MM.1S (cell line): ENCODE results near the gene COIL.

ENCODE experiments used
- DNase-seq: peaks from one replicate; pipeline ENCODE4 v3.0.0-alpha.2; 2015
- H2AFZ ChIP-seq: fragments of 300-600 bp; sonication (generic); 2 replicates; pipeline ENCODE4 v1.6.0; 2016; ENCODE audit warnings: antibody characterized with exemption, low read length
- H3F3A ChIP-seq: fragments of 300-600 bp; sonication (generic); 2 replicates; pipeline ENCODE4 v1.6.1; 2016; ENCODE audit warnings: mild to moderate bottlenecking, antibody characterized with exemption, low read length, moderate library complexity, mixed read lengths; ENCODE audit not compliant: insufficient read depth
- H3K27ac ChIP-seq: fragments of 300-600 bp; sonication (generic); 2 replicates; pipeline ENCODE4 v1.5.1; 2016; ENCODE audit warnings: mild to moderate bottlenecking, low read length
- H3K27me3 ChIP-seq: fragments of 300-600 bp; sonication (generic); replicated peaks from 2 replicates; pipeline ENCODE4 v1.6.0; 2016; ENCODE audit warnings: low read length; ENCODE audit not compliant: insufficient read depth
- H3K36me3 ChIP-seq: fragments of 300-600 bp; sonication (generic); replicated peaks from 2 replicates; pipeline ENCODE4 v1.6.1; 2016; ENCODE audit warnings: mild to moderate bottlenecking, low read length, mixed read lengths; ENCODE audit not compliant: insufficient read depth
- H3K4me1 ChIP-seq: fragments of 300-600 bp; sonication (generic); 2 replicates; pipeline ENCODE4 v1.6.1; 2016; ENCODE audit warnings: low read length, mixed read lengths
- H3K4me2 ChIP-seq: fragments of 300-600 bp; sonication (generic); 2 replicates; pipeline ENCODE4 v1.6.0; 2016; ENCODE audit warnings: low read depth, low read length
- H3K4me3 ChIP-seq: fragments of 300-600 bp; sonication (generic); 2 replicates; pipeline ENCODE4 v1.5.1; 2016; ENCODE audit warnings: low read length, mixed read lengths
- H3K79me2 ChIP-seq: fragments of 300-600 bp; sonication (generic); 2 replicates; pipeline ENCODE4 v1.6.1; 2016; ENCODE audit warnings: mixed run types, low read length, mixed read lengths
- H3K9ac ChIP-seq: fragments of 300-600 bp; sonication (generic); 2 replicates; pipeline ENCODE4 v1.6.1; 2016; ENCODE audit warnings: low read length, mixed read lengths
- H3K9me2 ChIP-seq: fragments of 300-600 bp; sonication (generic); replicated peaks from 2 replicates; pipeline ENCODE4 v1.6.1; 2016; ENCODE audit warnings: mild to moderate bottlenecking, low read length, mixed read lengths; ENCODE audit not compliant: insufficient read depth
- H3K9me3 ChIP-seq: fragments of 300-600 bp; sonication (generic); replicated peaks from 2 replicates; pipeline ENCODE4 v1.6.1; 2016; ENCODE audit warnings: mild to moderate bottlenecking, low read length, mixed read lengths; ENCODE audit not compliant: insufficient read depth
- H4K20me1 ChIP-seq: fragments of 300-600 bp; sonication (generic); 2 replicates; pipeline ENCODE4 v1.6.1; 2016; ENCODE audit warnings: mild to moderate bottlenecking, low read length, moderate library complexity, mixed read lengths; ENCODE audit not compliant: insufficient read depth
- EZH2 ChIP-seq: fragments of 300-600 bp; sonication (generic); optimal IDR thresholded peaks from 2 replicates; pipeline ENCODE3; 2017; ENCODE audit warnings: low read depth, mild to moderate bottlenecking, antibody characterized with exemption, low read length, mixed read lengths
- EZH2phosphoT487 ChIP-seq: fragments of 300-600 bp; sonication (generic); IDR thresholded peaks from 2 replicates; pipeline ENCODE4 v1.6.1; 2018; ENCODE audit warnings: antibody characterized with exemption, low read length
- TF ChIP-seq, protein P1 (sequence below): fragments of 300-600 bp; sonication (generic); IDR thresholded peaks from 2 replicates; pipeline ENCODE4 v1.5.1; 2016; ENCODE audit warnings: antibody characterized with exemption, low read length, mixed read lengths

The COIL gene

DNA sequence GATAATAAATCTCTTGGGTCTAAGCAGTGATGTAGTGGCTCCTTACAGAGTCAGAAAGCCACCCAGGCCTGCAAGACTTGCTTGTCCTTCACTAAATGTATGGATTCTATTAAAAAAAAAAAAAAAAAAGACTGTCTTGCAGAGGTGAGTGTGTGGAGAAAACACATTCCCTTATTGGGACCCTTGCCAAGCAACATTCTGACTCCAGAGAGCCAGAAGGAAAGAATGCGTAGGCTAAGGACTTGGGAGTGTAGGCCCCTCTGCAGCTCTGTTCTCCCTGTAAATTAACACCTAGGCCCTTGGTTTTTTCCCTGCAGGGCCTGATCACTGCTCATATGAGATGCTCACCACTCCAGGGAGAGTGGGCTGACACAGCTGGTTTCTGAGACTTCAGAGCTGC lies 34.9 kb upstream of the COIL start:
- H3K9me2 ChIP-seq: no peaks in the 10 kb centered on the region
- no peak overlapping the region for H3K27ac ChIP-seq
- H3K36me3 ChIP-seq: peaks cover 12% of the 10 kb centered on the region; the same call in 1 of the 2 replicates
- H3K9me3 ChIP-seq: no peaks in the 10 kb centered on the region
- no peak overlapping the region for H2AFZ ChIP-seq
- DNase-seq: no peak
- H3F3A ChIP-seq: no peaks in the 10 kb centered on the region
- TF ChIP-seq, protein P1, sequence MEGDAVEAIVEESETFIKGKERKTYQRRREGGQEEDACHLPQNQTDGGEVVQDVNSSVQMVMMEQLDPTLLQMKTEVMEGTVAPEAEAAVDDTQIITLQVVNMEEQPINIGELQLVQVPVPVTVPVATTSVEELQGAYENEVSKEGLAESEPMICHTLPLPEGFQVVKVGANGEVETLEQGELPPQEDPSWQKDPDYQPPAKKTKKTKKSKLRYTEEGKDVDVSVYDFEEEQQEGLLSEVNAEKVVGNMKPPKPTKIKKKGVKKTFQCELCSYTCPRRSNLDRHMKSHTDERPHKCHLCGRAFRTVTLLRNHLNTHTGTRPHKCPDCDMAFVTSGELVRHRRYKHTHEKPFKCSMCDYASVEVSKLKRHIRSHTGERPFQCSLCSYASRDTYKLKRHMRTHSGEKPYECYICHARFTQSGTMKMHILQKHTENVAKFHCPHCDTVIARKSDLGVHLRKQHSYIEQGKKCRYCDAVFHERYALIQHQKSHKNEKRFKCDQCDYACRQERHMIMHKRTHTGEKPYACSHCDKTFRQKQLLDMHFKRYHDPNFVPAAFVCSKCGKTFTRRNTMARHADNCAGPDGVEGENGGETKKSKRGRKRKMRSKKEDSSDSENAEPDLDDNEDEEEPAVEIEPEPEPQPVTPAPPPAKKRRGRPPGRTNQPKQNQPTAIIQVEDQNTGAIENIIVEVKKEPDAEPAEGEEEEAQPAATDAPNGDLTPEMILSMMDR: no peak
- TF ChIP-seq EZH2: no peak
- no peak for TF ChIP-seq EZH2phosphoT487
- H3K4me3 ChIP-seq: no peak overlapping the region
- no peaks in the 10 kb centered on the region for H3K27me3 ChIP-seq
- no peak overlapping the region for H3K9ac ChIP-seq
- no peaks in the 10 kb centered on the region for H3K4me1 ChIP-seq
- H4K20me1 ChIP-seq: no peaks in the 10 kb centered on the region
- H3K4me2 ChIP-seq: no peak overlapping the region
- no peaks in the 10 kb centered on the region for H3K79me2 ChIP-seq

DNA sequence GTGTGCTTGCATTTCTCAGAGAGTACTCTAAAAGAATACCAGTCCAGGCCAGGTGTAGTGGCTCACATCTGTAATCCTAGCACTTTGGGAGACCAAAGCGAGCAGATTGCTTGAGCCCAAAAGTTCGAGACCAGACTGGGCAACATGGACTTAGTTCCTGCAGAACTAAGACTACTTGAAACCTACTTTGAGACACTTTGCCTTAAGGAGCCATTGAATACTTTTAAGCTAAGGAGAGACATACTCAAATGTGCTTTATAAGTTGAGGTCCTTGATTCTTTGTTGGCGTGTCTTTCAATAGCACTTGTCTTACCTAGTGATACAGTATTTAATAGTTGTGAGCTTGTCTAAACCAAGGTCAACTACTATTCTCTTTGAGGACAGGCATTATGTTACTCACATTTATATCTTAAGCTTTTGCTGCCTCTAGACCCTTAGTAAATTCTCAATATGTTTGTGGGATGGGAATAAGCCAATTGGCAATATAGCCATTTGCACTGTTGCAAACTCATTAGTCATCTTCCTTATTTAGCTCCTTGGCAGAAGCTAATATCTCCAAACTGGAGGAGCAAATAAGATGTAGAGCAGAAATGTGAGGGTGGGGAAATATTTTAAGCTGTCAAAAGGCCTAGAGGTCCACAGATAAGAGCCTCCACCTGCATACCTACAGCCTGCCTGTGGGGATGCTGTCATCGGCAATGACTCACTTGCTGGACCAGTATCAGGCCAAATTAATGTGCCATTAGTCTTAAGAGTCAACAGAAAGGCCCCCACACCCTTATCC lies 33.4 kb upstream of the COIL start:
- Histone ChIP-seq H3K36me3 (peaks cover 12% of the 10 kb centered on the region; the same call in 1 of the 2 replicates), H4K20me1 (0 out of 2 replicates have a peak, but pooled peaks cover 3% of the 10 kb centered on the region), H3F3A (no peaks in the 10 kb centered on the region), H3K4me1 (no peaks in the 10 kb centered on the region), H3K9ac (no peak overlapping the region), H3K9me3 (no peaks in the 10 kb centered on the region), H3K27me3 (no peaks in the 10 kb centered on the region), H3K79me2 (0 out of 2 replicates have a peak, but pooled peaks cover 4% of the 10 kb centered on the region), H3K4me2 (no peak overlapping the region), H3K27ac (no peak overlapping the region), H3K9me2 (no peaks in the 10 kb centered on the region), H2AFZ (no peak overlapping the region), H3K4me3 (no peak overlapping the region)
- DNase-seq: no peak
- TF ChIP-seq EZH2: no peak
- TF ChIP-seq, protein P1: no peak
- no peak for TF ChIP-seq EZH2phosphoT487

- Histone ChIP-seq H3K27ac (no peak overlapping the region), H3K9me3 (no peaks in the 10 kb centered on the region), H3K4me3 (no peak overlapping the region), H3K9me2 (no peaks in the 10 kb centered on the region), H3K36me3 (peaks cover 14% of the 10 kb centered on the region), H4K20me1 (0 out of 2 replicates have a peak, but pooled peaks cover 4% of the 10 kb centered on the region), H3K4me1 (no peaks in the 10 kb centered on the region), H2AFZ (no peak overlapping the region), H3K4me2 (no peak overlapping the region), H3K27me3 (no peaks in the 10 kb centered on the region), H3K79me2 (peaks cover 7% of the 10 kb centered on the region; the same call in 1 of the 2 replicates), H3K9ac (no peak overlapping the region), H3F3A (no peaks in the 10 kb centered on the region)
- TF ChIP-seq EZH2phosphoT487 (no peak), EZH2 (no peak)
- TF ChIP-seq, protein P1: no peak
- DNase-seq: no peak
These were observed 31.5 kb upstream of the COIL start for GRCh38 chr17:56992364-56992763.
